PC-9 (cell line): Measurements from ENCODE around the gene CPA2. TPM values are rescaled to one million over a fixed set of nuclear protein-coding genes. Genes with fewer than 3 reads are reported as not detected.

Source experiments
- BruUV-seq: library from RNA; stranded (reverse); fragments of 400-500 nt; replicated peaks from 2 replicates; lab custom pipeline; 2021; lab: Mats Ljungman, UMichigan
- CTCF ChIA-PET: fragments of 300-600 bp; sonication (Branson Sonifier 250); formaldehyde crosslinking; loops from one replicate; lab custom pipeline; 2022; ENCODE audit warnings: antibody characterized with exemption; lab: Charles Lee
- POLR2A ChIA-PET: fragments of 300-600 bp; sonication (Branson Sonifier 250); formaldehyde crosslinking; loops from one replicate; lab custom pipeline; 2022; ENCODE audit warnings: antibody characterized with exemption; ENCODE audit not compliant: unreplicated experiment; lab: Charles Lee
- DNase-seq, 2 experiments: peaks; one replicate each; pipeline versions ENCODE4 v3.0.0 to v3.0.0-alpha.2; 2015 to 2022; ENCODE audit warnings: mixed read lengths in 1 of 2
- H2AFZ ChIP-seq: fragments of 200-600 bp; sonication (generic); 2 replicates; pipeline ENCODE4 v1.8.1; 2017; ENCODE audit warnings: antibody characterized with exemption
- H3F3A ChIP-seq: fragments of 200-600 bp; sonication (generic); 2 replicates; pipeline ENCODE4 v1.8.1; 2017; ENCODE audit warnings: antibody characterized with exemption, mild to moderate bottlenecking, low read depth; ENCODE audit not compliant: insufficient read depth
- H3K27ac ChIP-seq: fragments of 200-600 bp; sonication (generic); 2 replicates; pipeline ENCODE4 v1.6.1; 2016; ENCODE audit warnings: mixed run types
- H3K27me3 ChIP-seq: fragments of 200-600 bp; sonication (generic); 2 replicates; pipeline ENCODE4 v1.6.1; 2016; ENCODE audit warnings: low read depth, mixed run types; ENCODE audit not compliant: insufficient read depth
- H3K36me3 ChIP-seq: fragments of 200-600 bp; sonication (generic); 2 replicates; pipeline ENCODE4 v1.6.1; 2016; ENCODE audit warnings: low read depth, mixed run types
- H3K4me1 ChIP-seq: fragments of 200-600 bp; sonication (generic); replicated peaks from 2 replicates; pipeline ENCODE4 v1.6.1; 2016; ENCODE audit warnings: mixed run types; ENCODE audit not compliant: insufficient read depth
- H3K4me2 ChIP-seq: fragments of 200-600 bp; sonication (generic); 2 replicates; pipeline ENCODE4 v1.6.1; 2017; ENCODE audit warnings: mixed run types
- H3K4me3 ChIP-seq: fragments of 200-600 bp; sonication (generic); 2 replicates; pipeline ENCODE4 v1.6.1; 2016; ENCODE audit warnings: mixed run types
- H3K79me2 ChIP-seq: fragments of 200-600 bp; sonication (generic); 2 replicates; pipeline ENCODE4 v1.6.1; 2017; ENCODE audit warnings: low read depth, mixed run types
- H3K9me2 ChIP-seq: fragments of 200-600 bp; sonication (generic); 2 replicates; pipeline ENCODE4 v1.8.1; 2017; ENCODE audit warnings: mild to moderate bottlenecking; ENCODE audit not compliant: insufficient read depth
- H3K9me3 ChIP-seq: fragments of 200-600 bp; sonication (generic); 2 replicates; pipeline ENCODE4 v1.8.1; 2016; ENCODE audit warnings: low read depth; ENCODE audit not compliant: insufficient read depth
- H4K20me1 ChIP-seq: fragments of 200-600 bp; sonication (generic); 2 replicates; pipeline ENCODE4 v1.8.1; 2017; ENCODE audit not compliant: insufficient read depth
- CTCF ChIP-seq: fragments of 200-600 bp; sonication (generic); conservative IDR thresholded peaks from 2 replicates; pipeline ENCODE4 v1.6.1; 2017; ENCODE audit warnings: mixed run types, antibody characterized with exemption, mild to moderate bottlenecking, moderate library complexity
- EZH2 ChIP-seq: fragments of 200-600 bp; sonication (generic); IDR thresholded peaks from 2 replicates; pipeline ENCODE4 v1.8.0; 2017; ENCODE audit warnings: antibody characterized with exemption, low read depth
- intact Hi-C: fragments of 100-400 bp; cut with micrococcal nuclease; formaldehyde crosslinking; loops from one replicate; pipeline ENCODE4 v1.10.0; 2022; ENCODE audit not compliant: unreplicated experiment
- total RNA-seq: library from RNA; stranded (reverse); gene quantifications from 2 replicates; pipeline ENCODE4 v1.2.3, GENCODE V29; 2021

CPA2 gene
- total RNA-seq, 1 experiment from 2014 or later = not detected

GRCh38 chr7:130258494-130259078 is 8.1 kb upstream of the CPA2 start:
- Histone ChIP-seq H4K20me1 (no peaks in the 10 kb centered on the region), H2AFZ (no peak overlapping the region), H3K9me3 (peaks cover 14% of the 10 kb centered on the region), H3F3A (no peaks in the 10 kb centered on the region), H3K4me2 (no peak overlapping the region), H3K79me2 (no peaks in the 10 kb centered on the region), H3K36me3 (no peaks in the 10 kb centered on the region; the same call in 1 of the 2 replicates), H3K4me1 (no peaks in the 10 kb centered on the region), H3K27ac (no peak overlapping the region), H3K27me3 (no peaks in the 10 kb centered on the region), H3K4me3 (no peak overlapping the region), H3K9me2 (no peaks in the 10 kb centered on the region)
- POLR2A ChIA-PET = interaction anchor here (0.5 kb wide), 1 partner anchor 13 kb away, joined by 3 read pairs; no protein-coding TSS in a partner anchor
- CTCF ChIA-PET = no interaction called here
- no TSS peak for BruUV-seq
- DNase-seq = no peak
- intact Hi-C loops = no loop called here
- TF ChIP-seq CTCF (no peak), EZH2 (no peak)

- CTCF ChIA-PET = no interaction called here
- intact Hi-C loops = no loop called here
- Histone ChIP-seq H3K4me1 (peaks cover 14% of the 10 kb centered on the region), H3K9me3 (peaks cover 9% of the 10 kb centered on the region), H3K4me2 (no peak overlapping the region), H3K4me3 (no peak overlapping the region), H3K79me2 (no peaks in the 10 kb centered on the region), H3K27ac (no peak overlapping the region), H3F3A (no peaks in the 10 kb centered on the region), H3K36me3 (no peaks in the 10 kb centered on the region), H2AFZ (no peak overlapping the region), H4K20me1 (no peaks in the 10 kb centered on the region), H3K9me2 (no peaks in the 10 kb centered on the region), H3K27me3 (no peaks in the 10 kb centered on the region)
- POLR2A ChIA-PET = no interaction called here
- BruUV-seq = no TSS peak
- no peak for TF ChIP-seq CTCF
- TF ChIP-seq EZH2 = no peak
- DNase-seq = no peak
These were observed 4.2 kb upstream of the CPA2 start for GRCh38 chr7:130262448-130262847.

- H4K20me1 ChIP-seq = no peaks in the 10 kb centered on the region
- H3K9me3 ChIP-seq = peaks cover 9% of the 10 kb centered on the region; the same call in 1 of the 2 replicates
- H3K79me2 ChIP-seq = no peaks in the 10 kb centered on the region
- no peak overlapping the region for H2AFZ ChIP-seq
- CTCF ChIA-PET = no interaction called here
- H3K4me1 ChIP-seq = peaks cover 14% of the 10 kb centered on the region
- H3K4me2 ChIP-seq = no peak overlapping the region
- H3K9me2 ChIP-seq = no peaks in the 10 kb centered on the region
- no TSS peak for BruUV-seq
- H3F3A ChIP-seq = no peaks in the 10 kb centered on the region
- H3K27me3 ChIP-seq = no peaks in the 10 kb centered on the region
- no peak for DNase-seq
- POLR2A ChIA-PET = no interaction called here
- no peaks in the 10 kb centered on the region for H3K36me3 ChIP-seq
- no peak overlapping the region for H3K4me3 ChIP-seq
- intact Hi-C loops = no loop called here
- H3K27ac ChIP-seq = no peak overlapping the region
- no peak for TF ChIP-seq CTCF
- no peak for TF ChIP-seq EZH2
These were observed 3.5 kb upstream of the CPA2 start for GRCh38 chr7:130263130-130263529.
